ENCODE measurements around the gene DNAH17. TPM values are rescaled to one million over a fixed set of nuclear protein-coding genes. Genes with fewer than 3 reads are reported as not detected.

DNAH17 gene
- total and polyA plus RNA-seq, 2 of the 8 experiments (the other 6 are each of a cell fraction or from before 2014, with no cell fraction given) = 0.14 to 0.67 TPM

- TF ChIP-seq SP4 (IDR thresholded peaks at IDR 0.05; ENCODE audit: low read length) = no peak
- no peak for TF ChIP-seq SIRT6 (IDR thresholded peaks at IDR 0.05; ENCODE audit: low read length)
- no peak for TF ChIP-seq RXRA (IDR thresholded peaks at IDR 0.05; ENCODE audit: insufficient read depth, low read depth, low read length)
- no peak for TF ChIP-seq KDM5A (IDR thresholded peaks at IDR 0.05; ENCODE audit: low read length)
These were observed 119.1 kb downstream of the DNAH17 start (continued) for GRCh38 chr17:78458091-78458490.
